Smooth muscle cell of the umbilical artery (primary cell): ENCODE results near the gene BPIFB3. TPM values are rescaled to one million over a fixed set of nuclear protein-coding genes. Genes with fewer than 3 reads are reported as not detected.

Experiments
- total RNA-seq: library from RNA; depleted of rRNA; stranded (reverse); fragments of >200 nt; gene quantifications from 2 replicates; pipeline ENCODE4 v1.2.3, GENCODE V29; 2014

The BPIFB3 gene
- total RNA-seq, result not detected in 2 replicates

GRCh38 chr20:33053291-33054106, at the start of gene BPIFB3:
TSS of gene BPIFB3 (plus strand) at chr20:33053903. CDS start at chr20:33055436, 1,533 bp downstream.

GRCh38 chr20:33004141-33004751, 49.5 kb upstream of the BPIFB3 start, which contains the start of gene SUN5:
TSS of gene SUN5 (minus strand) at chr20:33004433. CDS start at chr20:33004340, 93 bp downstream.

GRCh38 chr20:33007376-33008335, 46.0 kb upstream of the BPIFB3 start, which contains the start of gene BPIFB2:
TSS of gene BPIFB2 (plus strand) at chr20:33007704. CDS start at chr20:33008575, 871 bp downstream.

GRCh38 chr20:33031531-33031930, 22.2 kb upstream of the BPIFB3 start, which contains the start of gene BPIFB6:
TSS of gene BPIFB6 (plus strand) at chr20:33031648. CDS start at chr20:33031648, 0 bp downstream.

GRCh38 chr20:33079259-33079658, 25.6 kb downstream of the BPIFB3 start, which contains the start of gene BPIFB4:
TSS of gene BPIFB4 (plus strand) at chr20:33079643. CDS start at chr20:33081527, 1,884 bp downstream.

Other genes starting within 250 kb of the BPIFB3 start
- 114 and 155 TPM in 2 replicates for gene MAPRE1, start 233.9 kb upstream of the BPIFB3 start, total RNA-seq
- gene EFCAB8, start 195.0 kb upstream of the BPIFB3 start, total RNA-seq, result under 0.01 and 0.97 TPM in 2 replicates
- not detected in 2 replicates for gene SUN5, start 49.5 kb upstream of the BPIFB3 start, total RNA-seq
- gene BPIFB2, start 46.2 kb upstream of the BPIFB3 start, total RNA-seq, result not detected in 2 replicates
- not detected in 2 replicates for gene BPIFB6, start 22.3 kb upstream of the BPIFB3 start, total RNA-seq
- not detected in 2 replicates for gene BPIFB4, start 25.7 kb downstream of the BPIFB3 start, total RNA-seq
- not detected in 2 replicates for gene BPIFA2, start 114.3 kb downstream of the BPIFB3 start, total RNA-seq
- not detected in 2 replicates for gene BPIFA3, start 163.4 kb downstream of the BPIFB3 start, total RNA-seq
- not detected in 2 replicates for gene BPIFA1, start 182.1 kb downstream of the BPIFB3 start, total RNA-seq
- gene BPIFB1, start 229.3 kb downstream of the BPIFB3 start, total RNA-seq, result not detected in 2 replicates